HuH-7.5 (cell line): ENCODE measurements around the gene C8A.

Experiments used
- DNase-seq: peaks from one replicate; pipeline ENCODE4 v3.0.0; 2011; ENCODE audit warnings: low spot score

Gene C8A

DNA sequence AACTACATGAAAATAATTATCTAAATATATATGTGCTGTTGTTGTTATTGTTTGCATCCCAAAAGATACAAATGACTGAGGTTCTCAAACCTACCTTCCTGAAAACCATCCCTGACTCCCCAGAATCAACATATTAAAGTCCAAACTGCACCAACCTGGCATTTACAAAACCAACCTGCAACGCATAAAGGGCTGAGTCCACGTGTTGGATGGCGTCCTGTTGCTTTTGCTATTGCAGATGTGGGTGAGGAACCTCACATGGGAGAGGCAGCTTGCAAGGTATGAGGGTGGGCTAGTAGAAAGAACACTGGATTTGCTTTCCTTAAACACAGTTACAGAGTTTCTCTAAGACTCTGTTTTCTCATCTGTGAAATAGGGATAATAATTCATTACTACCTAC, 112.8 kb downstream of the C8A start:
- no peak for DNase-seq
